ENCODE results near the gene NFX1.

GRCh38 chr9:33309903-33310302, 19.6 kb downstream of the NFX1 start:
- TF ChIP-seq POLR2AphosphoS5 (IDR thresholded peaks at IDR 0.05) (no peak), CTCF (IDR thresholded peaks at IDR 0.05) (no peak)

All from stomach (tissue), 4 donors.